ENCODE results near the gene SMAD6. TPM values are rescaled to one million over a fixed set of nuclear protein-coding genes. Genes with fewer than 3 reads are reported as not detected.

The SMAD6 gene
- total and polyA plus RNA-seq, 2 experiments from 2014 or later, result 1.6 to 15.7 TPM

DNA sequence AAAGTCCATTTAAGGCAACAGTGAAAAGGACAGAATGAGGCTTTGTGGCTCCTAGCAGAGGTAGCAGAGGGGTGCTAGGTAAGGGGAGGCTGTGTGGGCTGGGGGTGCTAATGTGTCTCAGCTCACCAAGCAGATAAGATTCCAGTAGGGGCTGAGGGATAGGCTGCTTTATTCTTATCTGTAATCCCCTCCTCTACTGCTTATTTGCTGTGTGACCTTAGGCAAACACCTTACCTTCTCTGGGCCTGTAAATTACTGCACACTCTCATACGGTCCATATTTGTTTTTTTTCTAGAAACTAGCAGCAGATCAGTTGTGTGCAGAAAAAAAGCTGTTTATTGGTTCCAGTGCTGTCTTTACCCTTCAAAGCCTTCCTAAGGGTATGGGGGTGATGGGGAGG is 52.8 kb downstream of the SMAD6 start (continued):
- TF ChIP-seq STAT1 (IDR thresholded peaks at IDR 0.05; ENCODE audit: unreplicated experiment) (no peak), NANOG (IDR thresholded peaks at IDR 0.05; ENCODE audit: borderline replicate concordance) (no peak), CREB1 (CRISPR knock-in tag; IDR thresholded peaks at IDR 0.05; ENCODE audit: low read depth) (no peak), ZNF331 (CRISPR knock-in tag; IDR thresholded peaks at IDR 0.05; ENCODE audit: low read depth) (no peak), EZH2phosphoT487 (IDR thresholded peaks at IDR 0.05; ENCODE audit: unreplicated experiment) (no peak), JUNB (IDR thresholded peaks at IDR 0.05; ENCODE audit: unreplicated experiment) (no peak)
- TF ChIP-seq, protein P1, sequence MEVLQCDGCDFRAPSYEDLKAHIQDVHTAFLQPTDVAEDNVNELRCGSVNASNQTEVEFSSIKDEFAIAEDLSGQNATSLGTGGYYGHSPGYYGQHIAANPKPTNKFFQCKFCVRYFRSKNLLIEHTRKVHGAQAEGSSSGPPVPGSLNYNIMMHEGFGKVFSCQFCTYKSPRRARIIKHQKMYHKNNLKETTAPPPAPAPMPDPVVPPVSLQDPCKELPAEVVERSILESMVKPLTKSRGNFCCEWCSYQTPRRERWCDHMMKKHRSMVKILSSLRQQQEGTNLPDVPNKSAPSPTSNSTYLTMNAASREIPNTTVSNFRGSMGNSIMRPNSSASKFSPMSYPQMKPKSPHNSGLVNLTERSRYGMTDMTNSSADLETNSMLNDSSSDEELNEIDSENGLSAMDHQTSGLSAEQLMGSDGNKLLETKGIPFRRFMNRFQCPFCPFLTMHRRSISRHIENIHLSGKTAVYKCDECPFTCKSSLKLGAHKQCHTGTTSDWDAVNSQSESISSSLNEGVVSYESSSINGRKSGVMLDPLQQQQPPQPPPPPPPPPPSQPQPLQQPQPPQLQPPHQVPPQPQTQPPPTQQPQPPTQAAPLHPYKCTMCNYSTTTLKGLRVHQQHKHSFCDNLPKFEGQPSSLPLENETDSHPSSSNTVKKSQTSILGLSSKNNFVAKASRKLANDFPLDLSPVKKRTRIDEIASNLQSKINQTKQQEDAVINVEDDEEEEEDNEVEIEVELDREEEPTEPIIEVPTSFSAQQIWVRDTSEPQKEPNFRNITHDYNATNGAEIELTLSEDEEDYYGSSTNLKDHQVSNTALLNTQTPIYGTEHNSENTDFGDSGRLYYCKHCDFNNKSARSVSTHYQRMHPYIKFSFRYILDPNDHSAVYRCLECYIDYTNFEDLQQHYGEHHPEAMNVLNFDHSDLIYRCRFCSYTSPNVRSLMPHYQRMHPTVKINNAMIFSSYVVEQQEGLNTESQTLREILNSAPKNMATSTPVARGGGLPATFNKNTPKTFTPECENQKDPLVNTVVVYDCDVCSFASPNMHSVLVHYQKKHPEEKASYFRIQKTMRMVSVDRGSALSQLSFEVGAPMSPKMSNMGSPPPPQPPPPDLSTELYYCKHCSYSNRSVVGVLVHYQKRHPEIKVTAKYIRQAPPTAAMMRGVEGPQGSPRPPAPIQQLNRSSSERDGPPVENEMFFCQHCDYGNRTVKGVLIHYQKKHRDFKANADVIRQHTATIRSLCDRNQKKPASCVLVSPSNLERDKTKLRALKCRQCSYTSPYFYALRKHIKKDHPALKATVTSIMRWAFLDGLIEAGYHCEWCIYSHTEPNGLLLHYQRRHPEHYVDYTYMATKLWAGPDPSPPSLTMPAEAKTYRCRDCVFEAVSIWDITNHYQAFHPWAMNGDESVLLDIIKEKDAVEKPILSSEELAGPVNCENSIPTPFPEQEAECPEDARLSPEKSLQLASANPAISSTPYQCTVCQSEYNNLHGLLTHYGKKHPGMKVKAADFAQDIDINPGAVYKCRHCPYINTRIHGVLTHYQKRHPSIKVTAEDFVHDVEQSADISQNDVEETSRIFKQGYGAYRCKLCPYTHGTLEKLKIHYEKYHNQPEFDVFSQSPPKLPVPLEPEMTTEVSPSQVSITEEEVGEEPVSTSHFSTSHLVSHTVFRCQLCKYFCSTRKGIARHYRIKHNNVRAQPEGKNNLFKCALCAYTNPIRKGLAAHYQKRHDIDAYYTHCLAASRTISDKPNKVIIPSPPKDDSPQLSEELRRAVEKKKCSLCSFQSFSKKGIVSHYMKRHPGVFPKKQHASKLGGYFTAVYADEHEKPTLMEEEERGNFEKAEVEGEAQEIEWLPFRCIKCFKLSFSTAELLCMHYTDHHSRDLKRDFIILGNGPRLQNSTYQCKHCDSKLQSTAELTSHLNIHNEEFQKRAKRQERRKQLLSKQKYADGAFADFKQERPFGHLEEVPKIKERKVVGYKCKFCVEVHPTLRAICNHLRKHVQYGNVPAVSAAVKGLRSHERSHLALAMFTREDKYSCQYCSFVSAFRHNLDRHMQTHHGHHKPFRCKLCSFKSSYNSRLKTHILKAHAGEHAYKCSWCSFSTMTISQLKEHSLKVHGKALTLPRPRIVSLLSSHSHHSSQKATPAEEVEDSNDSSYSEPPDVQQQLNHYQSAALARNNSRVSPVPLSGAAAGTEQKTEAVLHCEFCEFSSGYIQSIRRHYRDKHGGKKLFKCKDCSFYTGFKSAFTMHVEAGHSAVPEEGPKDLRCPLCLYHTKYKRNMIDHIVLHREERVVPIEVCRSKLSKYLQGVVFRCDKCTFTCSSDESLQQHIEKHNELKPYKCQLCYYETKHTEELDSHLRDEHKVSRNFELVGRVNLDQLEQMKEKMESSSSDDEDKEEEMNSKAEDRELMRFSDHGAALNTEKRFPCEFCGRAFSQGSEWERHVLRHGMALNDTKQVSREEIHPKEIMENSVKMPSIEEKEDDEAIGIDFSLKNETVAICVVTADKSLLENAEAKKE (CRISPR knock-in tag; IDR thresholded peaks at IDR 0.05), result no peak

DNA sequence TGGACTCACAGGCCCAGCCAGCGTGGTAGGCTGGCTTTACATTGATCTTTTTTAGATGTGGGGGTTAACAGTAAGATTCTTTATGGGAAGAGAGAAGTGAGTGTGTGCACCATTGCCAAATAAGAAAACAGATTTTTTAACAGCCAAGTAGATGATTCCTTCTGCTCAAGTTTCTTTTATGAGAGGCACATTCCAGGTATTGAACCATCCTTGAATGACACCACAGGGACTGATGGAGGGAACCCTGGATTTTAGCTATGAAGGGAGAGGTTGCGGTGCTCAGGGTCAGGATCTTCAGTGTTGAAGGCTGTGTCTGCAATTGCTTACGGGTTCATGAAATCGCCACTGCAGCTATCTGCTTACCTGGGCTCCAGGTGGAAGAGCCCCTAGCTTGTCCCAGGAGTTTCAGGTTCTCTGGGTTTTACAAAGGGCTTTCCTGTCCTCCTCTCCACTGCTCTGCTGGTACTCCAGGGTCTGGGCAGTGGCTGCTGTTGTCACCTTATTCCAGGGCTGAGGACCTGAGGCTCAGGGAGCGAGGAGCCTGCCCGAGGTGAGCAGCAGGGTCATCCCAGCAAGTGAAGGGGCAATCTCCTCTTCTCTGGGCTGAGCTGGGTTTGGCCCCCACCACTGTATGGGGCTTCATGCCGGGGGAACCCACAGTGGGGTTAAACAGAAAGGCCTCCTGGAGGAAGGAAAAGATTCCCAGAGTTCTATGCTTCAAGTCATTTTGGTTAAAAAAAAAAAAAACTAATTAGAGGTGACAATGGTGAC is 53.4 kb downstream of the SMAD6 start:
- Histone ChIP-seq H3K4me3 (no peak overlapping the region), H3K27ac (ENCODE audit: low read depth) (no peak overlapping the region), H3F3A (replicated peaks; ENCODE audit: low read depth) (no peaks in the 10 kb centered on the region), H3K36me3 (ENCODE audit: insufficient read depth) (peaks cover 4% of the 10 kb centered on the region; the same call in 1 of the 2 replicates), H3K4me2 (no peak overlapping the region), H3K4me1 (ENCODE audit: insufficient read depth) (peaks cover 9% of the 10 kb centered on the region), H4K20me1 (replicated peaks; ENCODE audit: insufficient read depth) (no peaks in the 10 kb centered on the region; the same call in 1 of the 2 replicates), H3K79me2 (replicated peaks; ENCODE audit: insufficient read depth) (no peaks in the 10 kb centered on the region), H2AFZ (no peak overlapping the region), H3K9me2 (ENCODE audit: insufficient read depth) (no peaks in the 10 kb centered on the region), H3K27me3 (ENCODE audit: insufficient read depth) (no peaks in the 10 kb centered on the region)
- Mint-ChIP-seq H3K36me3 (ENCODE audit: low read depth) (peaks cover 13% of the 10 kb centered on the region), H3K27ac (no peak overlapping the region), H3K27me3 (ENCODE audit: insufficient read depth, low read depth, poor library complexity) (peaks cover 12% of the 10 kb centered on the region), H3K4me1 (peaks cover 9% of the 10 kb centered on the region), H3K4me3 (no peak overlapping the region), H3K9me3 (peaks cover 7% of the 10 kb centered on the region; the same call in 2 of the 3 replicates)
- no peak for DNase-seq (ENCODE audit: low spot score)
- no peak for ATAC-seq
- no peak for TF ChIP-seq NANOG (IDR thresholded peaks at IDR 0.05; ENCODE audit: borderline replicate concordance)
- TF ChIP-seq POLR2AphosphoS5 (IDR thresholded peaks at IDR 0.05; ENCODE audit: low read depth), result no peak
- TF ChIP-seq CREB1 (CRISPR knock-in tag; IDR thresholded peaks at IDR 0.05; ENCODE audit: low read depth), result no peak
- no peak for TF ChIP-seq ZNF114 (CRISPR knock-in tag; IDR thresholded peaks at IDR 0.05)
- TF ChIP-seq, protein P2, sequence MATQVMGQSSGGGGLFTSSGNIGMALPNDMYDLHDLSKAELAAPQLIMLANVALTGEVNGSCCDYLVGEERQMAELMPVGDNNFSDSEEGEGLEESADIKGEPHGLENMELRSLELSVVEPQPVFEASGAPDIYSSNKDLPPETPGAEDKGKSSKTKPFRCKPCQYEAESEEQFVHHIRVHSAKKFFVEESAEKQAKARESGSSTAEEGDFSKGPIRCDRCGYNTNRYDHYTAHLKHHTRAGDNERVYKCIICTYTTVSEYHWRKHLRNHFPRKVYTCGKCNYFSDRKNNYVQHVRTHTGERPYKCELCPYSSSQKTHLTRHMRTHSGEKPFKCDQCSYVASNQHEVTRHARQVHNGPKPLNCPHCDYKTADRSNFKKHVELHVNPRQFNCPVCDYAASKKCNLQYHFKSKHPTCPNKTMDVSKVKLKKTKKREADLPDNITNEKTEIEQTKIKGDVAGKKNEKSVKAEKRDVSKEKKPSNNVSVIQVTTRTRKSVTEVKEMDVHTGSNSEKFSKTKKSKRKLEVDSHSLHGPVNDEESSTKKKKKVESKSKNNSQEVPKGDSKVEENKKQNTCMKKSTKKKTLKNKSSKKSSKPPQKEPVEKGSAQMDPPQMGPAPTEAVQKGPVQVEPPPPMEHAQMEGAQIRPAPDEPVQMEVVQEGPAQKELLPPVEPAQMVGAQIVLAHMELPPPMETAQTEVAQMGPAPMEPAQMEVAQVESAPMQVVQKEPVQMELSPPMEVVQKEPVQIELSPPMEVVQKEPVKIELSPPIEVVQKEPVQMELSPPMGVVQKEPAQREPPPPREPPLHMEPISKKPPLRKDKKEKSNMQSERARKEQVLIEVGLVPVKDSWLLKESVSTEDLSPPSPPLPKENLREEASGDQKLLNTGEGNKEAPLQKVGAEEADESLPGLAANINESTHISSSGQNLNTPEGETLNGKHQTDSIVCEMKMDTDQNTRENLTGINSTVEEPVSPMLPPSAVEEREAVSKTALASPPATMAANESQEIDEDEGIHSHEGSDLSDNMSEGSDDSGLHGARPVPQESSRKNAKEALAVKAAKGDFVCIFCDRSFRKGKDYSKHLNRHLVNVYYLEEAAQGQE (IDR thresholded peaks at IDR 0.05; ENCODE audit: unreplicated experiment), result no peak
- no peak for TF ChIP-seq EZH2phosphoT487 (IDR thresholded peaks at IDR 0.05; ENCODE audit: unreplicated experiment)
- no peak for TF ChIP-seq STAT1 (IDR thresholded peaks at IDR 0.05; ENCODE audit: unreplicated experiment)
